ENCODE results near the gene DYNLRB2. TPM values are rescaled to one million over a fixed set of nuclear protein-coding genes. Genes with fewer than 3 reads are reported as not detected.

DYNLRB2 gene
- total and polyA plus RNA-seq, 4 donors, result 0.58 to 0.92 TPM; not detected in 2

DNA sequence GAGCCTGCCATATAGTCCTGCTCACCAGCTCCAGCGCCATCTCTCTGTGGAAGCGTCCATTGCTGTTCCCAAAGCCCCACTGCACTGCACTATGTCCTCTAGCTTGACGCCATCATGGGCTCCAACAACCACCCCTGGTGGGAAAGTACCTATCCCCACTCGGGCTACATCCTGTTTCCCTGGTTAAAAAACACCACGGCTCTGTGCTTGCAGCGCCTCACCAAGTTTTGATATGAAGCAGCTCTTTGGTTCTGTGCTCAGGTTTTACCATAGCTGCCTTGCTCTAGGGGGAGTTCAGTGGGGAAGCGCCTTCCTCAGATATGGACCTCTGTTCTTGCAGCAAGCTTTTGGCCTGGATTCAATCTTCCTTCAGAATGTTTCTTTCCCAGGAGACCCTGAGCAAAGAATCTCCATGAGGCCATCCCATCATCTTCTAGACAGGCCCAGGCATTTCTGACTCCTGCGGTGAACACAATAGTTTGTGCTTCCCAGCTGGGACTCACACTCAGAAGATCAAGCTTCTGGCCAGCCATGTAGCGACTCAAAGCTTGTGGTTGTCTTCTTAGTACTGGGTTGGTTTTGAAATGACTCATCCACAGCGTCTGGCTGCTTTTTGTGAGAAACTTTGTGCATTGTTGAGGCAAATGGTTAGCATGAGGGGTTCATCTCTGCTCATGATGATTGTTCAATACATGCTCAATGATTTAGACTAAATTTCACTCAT is 39.5 kb downstream of the DYNLRB2 start:
- Histone ChIP-seq H3K27me3 (ENCODE audit: control insufficient read depth in 4 of 4, insufficient read depth in 4 of 4, low read length in 3 of 4) (no peaks in the 10 kb centered on the region), H3K4me1 (ENCODE audit: control insufficient read depth in 4 of 4, insufficient read depth in 4 of 4, low read length in 3 of 4) (peaks cover 0 to 8% (median 6%) of the 10 kb centered on the region in 4 donors), H3K4me3 (ENCODE audit: low read depth in 1 of 3, low read length in 3 of 3) (no peak overlapping the region), H3K9me3 (ENCODE audit: control insufficient read depth in 4 of 4, low read length in 3 of 4) (no peaks in the 10 kb centered on the region), H3K9ac (ENCODE audit: low read depth in 1 of 2, low read length in 2 of 2) (no peak overlapping the region), H3K27ac (ENCODE audit: low read depth in 1 of 2, low read length in 2 of 2) (no peak overlapping the region), H3K36me3 (ENCODE audit: control insufficient read depth in 4 of 4, insufficient read depth in 3 of 4, low read depth in 1 of 4, low read length in 3 of 4) (no peaks in the 10 kb centered on the region)
- WGBS, result 85% methylated on average over 10 of the region's 10 CpGs
- DNase-seq (ENCODE audit: low spot score), result no peak
- TF ChIP-seq, protein P1, sequence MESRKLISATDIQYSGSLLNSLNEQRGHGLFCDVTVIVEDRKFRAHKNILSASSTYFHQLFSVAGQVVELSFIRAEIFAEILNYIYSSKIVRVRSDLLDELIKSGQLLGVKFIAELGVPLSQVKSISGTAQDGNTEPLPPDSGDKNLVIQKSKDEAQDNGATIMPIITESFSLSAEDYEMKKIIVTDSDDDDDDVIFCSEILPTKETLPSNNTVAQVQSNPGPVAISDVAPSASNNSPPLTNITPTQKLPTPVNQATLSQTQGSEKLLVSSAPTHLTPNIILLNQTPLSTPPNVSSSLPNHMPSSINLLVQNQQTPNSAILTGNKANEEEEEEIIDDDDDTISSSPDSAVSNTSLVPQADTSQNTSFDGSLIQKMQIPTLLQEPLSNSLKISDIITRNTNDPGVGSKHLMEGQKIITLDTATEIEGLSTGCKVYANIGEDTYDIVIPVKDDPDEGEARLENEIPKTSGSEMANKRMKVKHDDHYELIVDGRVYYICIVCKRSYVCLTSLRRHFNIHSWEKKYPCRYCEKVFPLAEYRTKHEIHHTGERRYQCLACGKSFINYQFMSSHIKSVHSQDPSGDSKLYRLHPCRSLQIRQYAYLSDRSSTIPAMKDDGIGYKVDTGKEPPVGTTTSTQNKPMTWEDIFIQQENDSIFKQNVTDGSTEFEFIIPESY (IDR thresholded peaks at IDR 0.05), result no peak
- TF ChIP-seq JUND (IDR thresholded peaks at IDR 0.05) (no peak), RAD21 (IDR thresholded peaks at IDR 0.05) (no peak), YY1 (IDR thresholded peaks at IDR 0.05) (no peak), NR2F2 (IDR thresholded peaks at IDR 0.05) (no peak), SP1 (IDR thresholded peaks at IDR 0.05) (no peak), EGR1 (IDR thresholded peaks at IDR 0.05; ENCODE audit: low read depth in 2 of 2) (no peak), RXRA (IDR thresholded peaks at IDR 0.05) (no peak), FOXA2 (IDR thresholded peaks at IDR 0.05) (no peak), TAF1 (conservative IDR thresholded peaks at IDR 0.05) (no peak), FOXA1 (IDR thresholded peaks at IDR 0.05) (no peak), HNF4A (conservative IDR thresholded peaks at IDR 0.05) (no peak), HNF4G (IDR thresholded peaks at IDR 0.05) (no peak)
- TF ChIP-seq, protein P2, sequence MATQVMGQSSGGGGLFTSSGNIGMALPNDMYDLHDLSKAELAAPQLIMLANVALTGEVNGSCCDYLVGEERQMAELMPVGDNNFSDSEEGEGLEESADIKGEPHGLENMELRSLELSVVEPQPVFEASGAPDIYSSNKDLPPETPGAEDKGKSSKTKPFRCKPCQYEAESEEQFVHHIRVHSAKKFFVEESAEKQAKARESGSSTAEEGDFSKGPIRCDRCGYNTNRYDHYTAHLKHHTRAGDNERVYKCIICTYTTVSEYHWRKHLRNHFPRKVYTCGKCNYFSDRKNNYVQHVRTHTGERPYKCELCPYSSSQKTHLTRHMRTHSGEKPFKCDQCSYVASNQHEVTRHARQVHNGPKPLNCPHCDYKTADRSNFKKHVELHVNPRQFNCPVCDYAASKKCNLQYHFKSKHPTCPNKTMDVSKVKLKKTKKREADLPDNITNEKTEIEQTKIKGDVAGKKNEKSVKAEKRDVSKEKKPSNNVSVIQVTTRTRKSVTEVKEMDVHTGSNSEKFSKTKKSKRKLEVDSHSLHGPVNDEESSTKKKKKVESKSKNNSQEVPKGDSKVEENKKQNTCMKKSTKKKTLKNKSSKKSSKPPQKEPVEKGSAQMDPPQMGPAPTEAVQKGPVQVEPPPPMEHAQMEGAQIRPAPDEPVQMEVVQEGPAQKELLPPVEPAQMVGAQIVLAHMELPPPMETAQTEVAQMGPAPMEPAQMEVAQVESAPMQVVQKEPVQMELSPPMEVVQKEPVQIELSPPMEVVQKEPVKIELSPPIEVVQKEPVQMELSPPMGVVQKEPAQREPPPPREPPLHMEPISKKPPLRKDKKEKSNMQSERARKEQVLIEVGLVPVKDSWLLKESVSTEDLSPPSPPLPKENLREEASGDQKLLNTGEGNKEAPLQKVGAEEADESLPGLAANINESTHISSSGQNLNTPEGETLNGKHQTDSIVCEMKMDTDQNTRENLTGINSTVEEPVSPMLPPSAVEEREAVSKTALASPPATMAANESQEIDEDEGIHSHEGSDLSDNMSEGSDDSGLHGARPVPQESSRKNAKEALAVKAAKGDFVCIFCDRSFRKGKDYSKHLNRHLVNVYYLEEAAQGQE (IDR thresholded peaks at IDR 0.05), result no peak
- TF ChIP-seq, protein P3, sequence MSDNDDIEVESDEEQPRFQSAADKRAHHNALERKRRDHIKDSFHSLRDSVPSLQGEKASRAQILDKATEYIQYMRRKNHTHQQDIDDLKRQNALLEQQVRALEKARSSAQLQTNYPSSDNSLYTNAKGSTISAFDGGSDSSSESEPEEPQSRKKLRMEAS (IDR thresholded peaks at IDR 0.05), result no peak

DNA sequence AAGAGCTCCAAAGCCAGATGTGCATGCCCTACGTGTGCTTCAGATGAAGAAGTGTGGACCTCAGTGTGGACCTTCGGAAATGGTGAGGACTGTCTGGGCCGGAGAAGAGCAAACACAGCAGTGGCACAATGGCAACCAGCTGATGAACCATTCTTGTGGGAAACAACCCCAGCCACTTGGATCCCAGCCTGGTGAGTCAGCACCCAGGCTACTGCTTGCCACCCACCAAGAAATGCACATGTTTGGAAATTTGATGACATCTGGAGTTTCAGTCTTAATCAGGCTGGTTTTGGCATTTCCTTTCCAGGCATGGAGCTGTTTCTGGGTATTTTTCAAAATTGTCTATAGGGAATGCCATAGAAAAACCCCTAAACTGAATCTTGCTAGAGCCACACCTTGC is 42.7 kb downstream of the DYNLRB2 start:
- no peaks in the 10 kb centered on the region for H3K27me3 ChIP-seq (ENCODE audit: control insufficient read depth in 4 of 4, insufficient read depth in 4 of 4, low read length in 3 of 4)
- no peaks in the 10 kb centered on the region for H3K9me3 ChIP-seq (ENCODE audit: control insufficient read depth in 4 of 4, low read length in 3 of 4)
- no peak overlapping the region for H3K27ac ChIP-seq (ENCODE audit: low read depth in 1 of 2, low read length in 2 of 2)
- WGBS, result 88% methylated on average over 3 of the region's 3 CpGs
- no peak for DNase-seq (ENCODE audit: low spot score)
- no peak overlapping the region for H3K4me3 ChIP-seq (ENCODE audit: low read depth in 1 of 3, low read length in 3 of 3)
- no peaks in the 10 kb centered on the region for H3K4me1 ChIP-seq (ENCODE audit: control insufficient read depth in 4 of 4, insufficient read depth in 4 of 4, low read length in 3 of 4)
- no peak for TF ChIP-seq HNF4A (conservative IDR thresholded peaks at IDR 0.05)
- TF ChIP-seq FOXA2 (IDR thresholded peaks at IDR 0.05), result no peak
- TF ChIP-seq RAD21 (IDR thresholded peaks at IDR 0.05), result no peak
- TF ChIP-seq HNF4G (IDR thresholded peaks at IDR 0.05), result no peak
- no peak for TF ChIP-seq GABPA (IDR thresholded peaks at IDR 0.05 in 1 of 2, conservative IDR thresholded peaks at IDR 0.05 in 1 of 2)
- TF ChIP-seq EGR1 (IDR thresholded peaks at IDR 0.05; ENCODE audit: low read depth in 2 of 2), result no peak
- no peak for TF ChIP-seq YY1 (IDR thresholded peaks at IDR 0.05)
- TF ChIP-seq JUND (IDR thresholded peaks at IDR 0.05), result no peak
- no peak for TF ChIP-seq NR2F2 (IDR thresholded peaks at IDR 0.05)
- H3K9ac ChIP-seq (ENCODE audit: low read depth in 1 of 2, low read length in 2 of 2), result no peak overlapping the region
- H3K36me3 ChIP-seq (ENCODE audit: control insufficient read depth in 4 of 4, insufficient read depth in 3 of 4, low read depth in 1 of 4, low read length in 3 of 4), result no peaks in the 10 kb centered on the region
